PC-9 (cell line): Measurements from ENCODE around the gene TIFAB. TPM values are rescaled to one million over a fixed set of nuclear protein-coding genes. Genes with fewer than 3 reads are reported as not detected.
A peak's percentile ranks its signal among the peaks of the same experiment; 100 is the strongest.

Source experiments
- BruUV-seq: library from RNA; stranded (reverse); fragments of 400-500 nt; replicated peaks from 2 replicates; lab custom pipeline; 2021; lab: Mats Ljungman, UMichigan
- CTCF ChIA-PET: fragments of 300-600 bp; sonication (Branson Sonifier 250); formaldehyde crosslinking; loops from one replicate; lab custom pipeline; 2022; ENCODE audit warnings: antibody characterized with exemption; lab: Charles Lee
- POLR2A ChIA-PET: fragments of 300-600 bp; sonication (Branson Sonifier 250); formaldehyde crosslinking; loops from one replicate; lab custom pipeline; 2022; ENCODE audit warnings: antibody characterized with exemption; ENCODE audit not compliant: unreplicated experiment; lab: Charles Lee
- DNase-seq, 2 experiments: peaks; one replicate each; pipeline versions ENCODE4 v3.0.0 to v3.0.0-alpha.2; 2015 to 2022; ENCODE audit warnings: mixed read lengths in 1 of 2
- H2AFZ ChIP-seq: fragments of 200-600 bp; sonication (generic); 2 replicates; pipeline ENCODE4 v1.8.1; 2017; ENCODE audit warnings: antibody characterized with exemption
- H3F3A ChIP-seq: fragments of 200-600 bp; sonication (generic); 2 replicates; pipeline ENCODE4 v1.8.1; 2017; ENCODE audit warnings: antibody characterized with exemption, mild to moderate bottlenecking, low read depth; ENCODE audit not compliant: insufficient read depth
- H3K27ac ChIP-seq: fragments of 200-600 bp; sonication (generic); 2 replicates; pipeline ENCODE4 v1.6.1; 2016; ENCODE audit warnings: mixed run types
- H3K27me3 ChIP-seq: fragments of 200-600 bp; sonication (generic); 2 replicates; pipeline ENCODE4 v1.6.1; 2016; ENCODE audit warnings: low read depth, mixed run types; ENCODE audit not compliant: insufficient read depth
- H3K36me3 ChIP-seq: fragments of 200-600 bp; sonication (generic); 2 replicates; pipeline ENCODE4 v1.6.1; 2016; ENCODE audit warnings: low read depth, mixed run types
- H3K4me1 ChIP-seq: fragments of 200-600 bp; sonication (generic); replicated peaks from 2 replicates; pipeline ENCODE4 v1.6.1; 2016; ENCODE audit warnings: mixed run types; ENCODE audit not compliant: insufficient read depth
- H3K4me2 ChIP-seq: fragments of 200-600 bp; sonication (generic); 2 replicates; pipeline ENCODE4 v1.6.1; 2017; ENCODE audit warnings: mixed run types
- H3K4me3 ChIP-seq: fragments of 200-600 bp; sonication (generic); 2 replicates; pipeline ENCODE4 v1.6.1; 2016; ENCODE audit warnings: mixed run types
- H3K79me2 ChIP-seq: fragments of 200-600 bp; sonication (generic); 2 replicates; pipeline ENCODE4 v1.6.1; 2017; ENCODE audit warnings: low read depth, mixed run types
- H3K9me2 ChIP-seq: fragments of 200-600 bp; sonication (generic); 2 replicates; pipeline ENCODE4 v1.8.1; 2017; ENCODE audit warnings: mild to moderate bottlenecking; ENCODE audit not compliant: insufficient read depth
- H3K9me3 ChIP-seq: fragments of 200-600 bp; sonication (generic); 2 replicates; pipeline ENCODE4 v1.8.1; 2016; ENCODE audit warnings: low read depth; ENCODE audit not compliant: insufficient read depth
- H4K20me1 ChIP-seq: fragments of 200-600 bp; sonication (generic); 2 replicates; pipeline ENCODE4 v1.8.1; 2017; ENCODE audit not compliant: insufficient read depth
- EZH2 ChIP-seq: fragments of 200-600 bp; sonication (generic); IDR thresholded peaks from 2 replicates; pipeline ENCODE4 v1.8.0; 2017; ENCODE audit warnings: antibody characterized with exemption, low read depth
- intact Hi-C: fragments of 100-400 bp; cut with micrococcal nuclease; formaldehyde crosslinking; loops from one replicate; pipeline ENCODE4 v1.10.0; 2022; ENCODE audit not compliant: unreplicated experiment
- total RNA-seq: library from RNA; stranded (reverse); gene quantifications from 2 replicates; pipeline ENCODE4 v1.2.3, GENCODE V29; 2021
- TF ChIP-seq, protein P1 (sequence below): fragments of 200-600 bp; sonication (generic); conservative IDR thresholded peaks from 2 replicates; pipeline ENCODE4 v1.6.1; 2017; ENCODE audit warnings: mixed run types, antibody characterized with exemption, mild to moderate bottlenecking, moderate library complexity

Gene TIFAB
- total RNA-seq, 1 experiment from 2014 or later = not detected

DNA sequence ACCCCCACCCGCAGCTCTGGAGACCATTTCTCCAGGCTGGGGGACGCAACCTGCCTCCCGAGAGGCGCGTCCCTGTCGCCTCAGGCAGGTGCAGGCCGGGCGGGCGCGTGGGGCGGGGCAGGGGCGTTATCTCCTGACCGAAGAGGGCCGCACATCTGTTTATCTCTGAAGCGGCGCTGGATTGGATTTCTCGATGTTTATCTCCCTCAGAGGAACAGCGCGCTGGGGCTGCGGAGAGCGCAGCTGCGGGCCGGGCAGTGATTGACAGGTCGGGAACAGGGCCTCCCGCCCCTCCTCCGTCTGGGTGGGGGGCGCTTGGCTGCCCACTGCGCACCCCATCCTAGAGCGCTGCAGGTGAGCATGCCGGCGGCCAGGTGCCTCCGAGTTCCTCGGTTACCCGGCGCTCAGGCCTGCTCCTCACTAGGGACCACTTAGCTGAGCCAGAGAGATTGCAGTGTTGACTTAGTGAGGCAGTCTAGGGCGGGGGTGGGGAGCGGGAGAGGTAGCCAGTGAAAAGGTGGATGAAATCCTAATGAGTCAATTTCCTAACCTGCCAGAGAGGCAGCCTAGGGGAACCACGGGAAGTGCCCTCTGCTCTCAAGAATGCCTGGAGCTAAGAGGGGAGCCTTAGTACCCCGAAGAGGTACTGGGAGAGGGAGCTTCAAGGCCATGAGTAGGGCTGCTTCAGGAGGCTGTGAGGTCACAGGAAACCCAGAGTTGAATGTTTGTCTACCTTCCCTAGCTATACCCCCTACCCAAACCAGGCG, 39.6 kb upstream of the TIFAB start:
- CTCF ChIA-PET = no interaction called here
- Histone ChIP-seq H3K27me3 (peaks cover 28% of the 10 kb centered on the region), H3K9me2 (no peaks in the 10 kb centered on the region), H3K9me3 (no peaks in the 10 kb centered on the region), H3K4me2 (0 out of 2 replicates have a peak overlapping the region, but pooled peaks have one; percentile 19), H3K36me3 (no peaks in the 10 kb centered on the region), H2AFZ (no peak overlapping the region), H3F3A (no peaks in the 10 kb centered on the region), H3K4me1 (peaks cover 5% of the 10 kb centered on the region), H3K4me3 (no peak overlapping the region), H3K27ac (no peak overlapping the region), H3K79me2 (no peaks in the 10 kb centered on the region), H4K20me1 (no peaks in the 10 kb centered on the region)
- no TSS peak for BruUV-seq
- peak in 1 of 2 experiments; percentile 42 for DNase-seq
- POLR2A ChIA-PET = no interaction called here
- no peak for TF ChIP-seq EZH2
- TF ChIP-seq, protein P1, sequence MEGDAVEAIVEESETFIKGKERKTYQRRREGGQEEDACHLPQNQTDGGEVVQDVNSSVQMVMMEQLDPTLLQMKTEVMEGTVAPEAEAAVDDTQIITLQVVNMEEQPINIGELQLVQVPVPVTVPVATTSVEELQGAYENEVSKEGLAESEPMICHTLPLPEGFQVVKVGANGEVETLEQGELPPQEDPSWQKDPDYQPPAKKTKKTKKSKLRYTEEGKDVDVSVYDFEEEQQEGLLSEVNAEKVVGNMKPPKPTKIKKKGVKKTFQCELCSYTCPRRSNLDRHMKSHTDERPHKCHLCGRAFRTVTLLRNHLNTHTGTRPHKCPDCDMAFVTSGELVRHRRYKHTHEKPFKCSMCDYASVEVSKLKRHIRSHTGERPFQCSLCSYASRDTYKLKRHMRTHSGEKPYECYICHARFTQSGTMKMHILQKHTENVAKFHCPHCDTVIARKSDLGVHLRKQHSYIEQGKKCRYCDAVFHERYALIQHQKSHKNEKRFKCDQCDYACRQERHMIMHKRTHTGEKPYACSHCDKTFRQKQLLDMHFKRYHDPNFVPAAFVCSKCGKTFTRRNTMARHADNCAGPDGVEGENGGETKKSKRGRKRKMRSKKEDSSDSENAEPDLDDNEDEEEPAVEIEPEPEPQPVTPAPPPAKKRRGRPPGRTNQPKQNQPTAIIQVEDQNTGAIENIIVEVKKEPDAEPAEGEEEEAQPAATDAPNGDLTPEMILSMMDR = no peak
- intact Hi-C loops = no loop called here

DNA sequence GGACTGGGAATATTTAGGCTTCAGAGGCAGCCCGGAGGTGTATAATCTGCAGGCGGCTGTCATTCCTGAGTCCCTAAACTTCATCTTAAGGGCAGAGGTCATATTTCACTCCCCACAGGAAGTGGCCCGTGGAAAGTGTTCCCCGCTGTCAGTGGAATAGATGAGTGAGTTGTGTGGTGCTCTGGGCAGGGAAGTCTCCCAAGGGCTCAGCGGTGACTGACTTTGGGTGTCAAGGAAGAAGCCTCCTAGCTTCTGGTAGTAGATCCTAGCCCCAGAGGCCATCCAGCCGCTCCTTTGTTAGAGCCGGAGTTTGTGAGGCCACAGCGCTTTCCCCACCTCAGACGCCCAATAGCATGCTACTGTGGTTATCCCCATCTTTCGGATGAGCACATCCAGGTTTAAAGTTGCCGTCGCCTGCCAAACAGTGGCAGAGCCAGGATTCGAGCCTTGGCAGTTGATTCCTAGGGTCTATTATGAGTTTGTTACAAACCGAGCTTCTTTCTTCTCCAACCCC, 38.9 kb upstream of the TIFAB start:
- Histone ChIP-seq H4K20me1 (no peaks in the 10 kb centered on the region), H3K4me1 (peaks cover 5% of the 10 kb centered on the region), H2AFZ (no peak overlapping the region), H3K79me2 (no peaks in the 10 kb centered on the region), H3K4me2 (no peak overlapping the region), H3F3A (no peaks in the 10 kb centered on the region), H3K36me3 (no peaks in the 10 kb centered on the region), H3K27ac (no peak overlapping the region), H3K4me3 (no peak overlapping the region), H3K9me2 (no peaks in the 10 kb centered on the region), H3K9me3 (no peaks in the 10 kb centered on the region), H3K27me3 (peaks cover 33% of the 10 kb centered on the region)
- DNase-seq = no peak
- intact Hi-C loops = no loop called here
- CTCF ChIA-PET = no interaction called here
- TF ChIP-seq, protein P1 = no peak
- no peak for TF ChIP-seq EZH2
- BruUV-seq = no TSS peak
- POLR2A ChIA-PET = no interaction called here

DNA sequence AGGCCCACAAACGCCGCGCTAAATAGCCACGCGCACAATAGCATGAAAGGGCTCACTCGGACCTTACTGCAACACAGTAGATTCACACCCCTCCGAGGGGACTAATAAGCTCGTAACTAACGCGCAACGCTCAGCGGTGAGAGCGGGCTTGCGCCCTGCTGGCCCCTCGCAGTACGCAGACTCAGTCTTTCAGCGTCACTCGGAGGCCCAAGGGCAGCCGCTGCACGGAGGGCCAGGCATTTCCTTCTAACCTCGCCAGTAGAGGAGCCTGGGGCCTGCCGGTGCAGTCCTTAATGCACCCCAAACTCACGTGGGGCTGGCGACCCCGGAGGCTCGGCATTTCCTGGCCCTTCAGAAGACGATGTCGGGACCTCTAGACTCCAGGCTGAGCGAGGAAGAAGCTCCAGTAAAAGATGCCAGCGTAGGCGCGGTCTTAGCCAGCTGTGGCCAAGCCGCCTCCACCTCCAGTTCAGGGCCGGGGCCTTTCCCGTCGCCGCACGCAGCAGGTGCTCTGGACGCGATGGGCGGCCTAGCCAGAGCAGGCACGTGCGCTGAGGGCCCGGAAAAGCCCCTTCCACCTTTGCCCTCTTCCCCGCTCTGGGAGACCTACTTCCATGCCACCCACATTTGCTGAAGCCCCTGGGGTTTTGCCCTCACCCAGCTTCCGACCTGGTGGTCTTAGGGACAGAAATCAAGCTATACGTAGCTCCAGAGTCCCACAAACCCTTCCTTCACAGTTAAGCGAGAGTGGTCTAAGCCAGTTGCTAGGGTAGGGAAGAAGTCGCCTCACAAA, 38.3 kb upstream of the TIFAB start:
- Histone ChIP-seq H3K4me1 (peaks cover 5% of the 10 kb centered on the region), H3K9me3 (no peaks in the 10 kb centered on the region), H3K27me3 (peaks cover 40% of the 10 kb centered on the region), H3K36me3 (no peaks in the 10 kb centered on the region), H3F3A (no peaks in the 10 kb centered on the region), H3K4me3 (no peak overlapping the region), H3K79me2 (no peaks in the 10 kb centered on the region), H4K20me1 (no peaks in the 10 kb centered on the region), H2AFZ (no peak overlapping the region), H3K27ac (no peak overlapping the region), H3K4me2 (no peak overlapping the region), H3K9me2 (no peaks in the 10 kb centered on the region)
- ChIA-PET POLR2A (no interaction called here), CTCF (no interaction called here)
- TF ChIP-seq EZH2 = no peak
- TF ChIP-seq, protein P1 = no peak
- intact Hi-C loops = no loop called here
- DNase-seq = no peak
- BruUV-seq = no TSS peak
